OCI-LY7 (cell line): Measurements from ENCODE around the gene SDHC. TPM values are rescaled to one million over a fixed set of nuclear protein-coding genes. Genes with fewer than 3 reads are reported as not detected.

Experiments
- BruUV-seq: library from RNA; stranded (reverse); fragments of 400-500 nt; replicated peaks from 2 replicates; lab custom pipeline; 2021; lab: Mats Ljungman, UMichigan
- CTCF ChIA-PET: fragments of 300-600 bp; sonication (Branson Sonifier 250); formaldehyde crosslinking; loops from one replicate; lab custom pipeline; 2022; ENCODE audit warnings: antibody characterized with exemption; ENCODE audit not compliant: unreplicated experiment; lab: Charles Lee
- POLR2A ChIA-PET: fragments of 300-600 bp; sonication (Branson Sonifier 250); formaldehyde crosslinking; loops from one replicate; lab custom pipeline; 2022; ENCODE audit warnings: antibody characterized with exemption; lab: Charles Lee
- DNase-seq: peaks from one replicate; pipeline ENCODE4 v3.0.0-alpha.2; 2015; ENCODE audit warnings: low spot score
- H2AFZ ChIP-seq: fragments of 200-600 bp; sonication (generic), shearing (Covaris generic); 2 replicates; pipeline ENCODE4 v1.6.1; 2014; ENCODE audit warnings: mild to moderate bottlenecking, antibody characterized with exemption, low read length, moderate library complexity
- H3K27ac ChIP-seq: fragments of 200-600 bp; sonication (generic); 2 replicates; pipeline ENCODE4 v1.5.1; 2014; ENCODE audit warnings: mixed run types, low read depth, mild to moderate bottlenecking, moderate library complexity, low read length, inconsistent platforms; ENCODE audit not compliant: poor library complexity, severe bottlenecking
- H3K36me3 ChIP-seq: fragments of 200-600 bp; sonication (generic); 2 replicates; pipeline ENCODE4 v1.6.1; 2014; ENCODE audit warnings: mild to moderate bottlenecking, antibody characterized with exemption, low read length, moderate library complexity, mixed read lengths; ENCODE audit not compliant: insufficient read depth
- H3K4me1 ChIP-seq: fragments of 200-600 bp; sonication (generic); 2 replicates; pipeline ENCODE4 v1.5.1; 2014; ENCODE audit warnings: mild to moderate bottlenecking, low read length; ENCODE audit not compliant: insufficient read depth, poor library complexity, severe bottlenecking
- H3K4me2 ChIP-seq: fragments of 200-600 bp; sonication (generic); 2 replicates; pipeline ENCODE4 v1.6.1; 2014; ENCODE audit warnings: mild to moderate bottlenecking, low read length
- H3K4me3 ChIP-seq: fragments of 200-600 bp; sonication (generic); 2 replicates; pipeline ENCODE4 v1.5.1; 2014; ENCODE audit warnings: mild to moderate bottlenecking, low read depth, low read length; ENCODE audit not compliant: poor library complexity, severe bottlenecking
- H3K79me2 ChIP-seq: fragments of 200-600 bp; sonication (generic); 2 replicates; pipeline ENCODE4 v1.6.1; 2016; ENCODE audit warnings: low read depth, mild to moderate bottlenecking, low read length, moderate library complexity, mixed read lengths; ENCODE audit not compliant: insufficient read depth
- H3K9me2 ChIP-seq: fragments of 200-600 bp; sonication (generic); 2 replicates; pipeline ENCODE4 v1.6.1; 2016; ENCODE audit warnings: mild to moderate bottlenecking, low read length, mixed read lengths; ENCODE audit not compliant: insufficient read depth
- H3K9me3 ChIP-seq: fragments of 200-600 bp; sonication (generic); 2 replicates; pipeline ENCODE4 v1.6.1; 2014; ENCODE audit warnings: mild to moderate bottlenecking, mixed run types, low read length, mixed read lengths
- H4K20me1 ChIP-seq: fragments of 200-600 bp; sonication (generic); 2 replicates; pipeline ENCODE4 v1.6.1; 2014; ENCODE audit warnings: mild to moderate bottlenecking, antibody characterized with exemption, low read length, moderate library complexity, mixed read lengths; ENCODE audit not compliant: insufficient read depth
- EZH2phosphoT487 ChIP-seq: fragments of 200-600 bp; sonication (generic); IDR thresholded peaks from 2 replicates; pipeline ENCODE4 v1.6.1; 2018; ENCODE audit warnings: low read depth, borderline replicate concordance, mild to moderate bottlenecking, mixed run types, antibody characterized with exemption, low read length, moderate library complexity, mixed read lengths
- intact Hi-C: fragments of 100-400 bp; cut with micrococcal nuclease; formaldehyde crosslinking; loops from one replicate; pipeline ENCODE4 v1.10.0; 2022; ENCODE audit not compliant: unreplicated experiment
- total RNA-seq, 2 experiments: library from RNA; depleted of rRNA in 1 of 2; stranded (reverse); fragments of >200 nt in 1 of 2; shearing (Covaris generic) in 1 of 2; gene quantifications; 2 replicates each; pipeline ENCODE4 v1.2.3, GENCODE V29; 2014 to 2022
- TF ChIP-seq, protein P1 (sequence below): fragments of 200-600 bp; sonication (generic); conservative IDR thresholded peaks from 2 replicates; pipeline ENCODE4 v1.5.1; 2014; ENCODE audit warnings: mild to moderate bottlenecking, antibody characterized with exemption, low read length, moderate library complexity, mixed read lengths

Gene SDHC
- total RNA-seq, 2 experiments from 2014 or later = 20.6 to 175 TPM

DNA sequence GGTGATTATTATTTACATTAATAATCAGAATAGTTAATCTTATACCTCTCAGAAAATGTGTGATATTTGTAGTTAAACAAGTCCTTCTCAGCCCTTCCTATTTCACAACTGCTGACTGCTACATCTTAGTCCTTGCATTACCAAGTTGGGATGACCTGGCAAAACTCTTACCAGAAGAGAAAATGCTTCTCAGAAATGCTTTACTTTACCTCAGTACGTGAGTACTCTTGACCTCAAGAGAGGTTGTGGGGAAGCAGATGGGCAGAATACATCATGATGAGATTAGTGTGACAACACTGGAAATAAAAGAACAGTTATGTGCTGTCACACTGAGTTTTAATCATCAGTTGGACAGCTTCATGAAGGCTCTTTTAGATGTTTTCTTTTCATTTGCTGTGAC is 37.3 kb downstream of the SDHC start:
- intact Hi-C loops = no loop called here
- DNase-seq = no peak
- Histone ChIP-seq H3K36me3 (peaks cover 48% of the 10 kb centered on the region), H3K9me3 (no peaks in the 10 kb centered on the region), H3K27ac (no peak overlapping the region), H3K4me2 (no peak overlapping the region), H3K4me3 (no peak overlapping the region), H3K4me1 (no peaks in the 10 kb centered on the region), H4K20me1 (no peaks in the 10 kb centered on the region), H3K79me2 (no peaks in the 10 kb centered on the region), H3K9me2 (no peaks in the 10 kb centered on the region), H2AFZ (no peak overlapping the region)
- ChIA-PET CTCF (no interaction called here), POLR2A (interaction anchor here (0.6 to 1.0 kb wide), 2 partner anchors 111 to 970 kb away, joined by 3 to 9 read pairs; no protein-coding TSS in a partner anchor)
- no TSS peak for BruUV-seq
- TF ChIP-seq, protein P1, sequence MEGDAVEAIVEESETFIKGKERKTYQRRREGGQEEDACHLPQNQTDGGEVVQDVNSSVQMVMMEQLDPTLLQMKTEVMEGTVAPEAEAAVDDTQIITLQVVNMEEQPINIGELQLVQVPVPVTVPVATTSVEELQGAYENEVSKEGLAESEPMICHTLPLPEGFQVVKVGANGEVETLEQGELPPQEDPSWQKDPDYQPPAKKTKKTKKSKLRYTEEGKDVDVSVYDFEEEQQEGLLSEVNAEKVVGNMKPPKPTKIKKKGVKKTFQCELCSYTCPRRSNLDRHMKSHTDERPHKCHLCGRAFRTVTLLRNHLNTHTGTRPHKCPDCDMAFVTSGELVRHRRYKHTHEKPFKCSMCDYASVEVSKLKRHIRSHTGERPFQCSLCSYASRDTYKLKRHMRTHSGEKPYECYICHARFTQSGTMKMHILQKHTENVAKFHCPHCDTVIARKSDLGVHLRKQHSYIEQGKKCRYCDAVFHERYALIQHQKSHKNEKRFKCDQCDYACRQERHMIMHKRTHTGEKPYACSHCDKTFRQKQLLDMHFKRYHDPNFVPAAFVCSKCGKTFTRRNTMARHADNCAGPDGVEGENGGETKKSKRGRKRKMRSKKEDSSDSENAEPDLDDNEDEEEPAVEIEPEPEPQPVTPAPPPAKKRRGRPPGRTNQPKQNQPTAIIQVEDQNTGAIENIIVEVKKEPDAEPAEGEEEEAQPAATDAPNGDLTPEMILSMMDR = no peak
- no peak for TF ChIP-seq EZH2phosphoT487

DNA sequence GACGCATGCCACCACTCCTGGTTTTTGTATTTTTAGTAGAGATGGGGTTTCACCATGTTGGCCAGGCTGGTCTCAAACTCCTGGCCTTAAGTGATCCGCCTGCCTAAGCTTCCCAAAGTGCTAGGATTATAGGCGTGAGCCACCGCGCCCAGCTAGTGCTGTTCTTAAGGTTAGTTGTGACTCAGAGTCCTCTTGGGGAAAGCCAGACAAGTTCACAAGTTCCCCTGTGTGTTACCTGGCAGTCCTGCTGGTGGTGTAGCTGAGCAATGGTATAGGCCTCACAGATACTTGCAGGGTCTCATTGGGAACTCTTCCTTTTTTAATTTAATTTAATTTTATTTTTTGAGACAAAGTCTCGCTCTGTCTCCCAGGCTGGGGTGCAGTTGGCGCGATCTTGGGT is 42.9 kb downstream of the SDHC start:
- intact Hi-C loops = no loop called here
- Histone ChIP-seq H3K36me3 (peaks cover 58% of the 10 kb centered on the region), H3K9me3 (no peaks in the 10 kb centered on the region), H3K27ac (no peak overlapping the region), H3K79me2 (no peaks in the 10 kb centered on the region), H3K9me2 (no peaks in the 10 kb centered on the region), H3K4me2 (no peak overlapping the region), H2AFZ (no peak overlapping the region), H3K4me1 (no peaks in the 10 kb centered on the region), H4K20me1 (no peaks in the 10 kb centered on the region), H3K4me3 (no peak overlapping the region)
- DNase-seq = no peak
- CTCF ChIA-PET = no interaction called here
- BruUV-seq = no TSS peak
- POLR2A ChIA-PET = interaction anchor here (1.1 kb wide), 1 partner anchor 43 kb away, joined by 3 read pairs; the partner anchor contains the start of gene SDHC
- TF ChIP-seq, protein P1 = no peak
- no peak for TF ChIP-seq EZH2phosphoT487

DNA sequence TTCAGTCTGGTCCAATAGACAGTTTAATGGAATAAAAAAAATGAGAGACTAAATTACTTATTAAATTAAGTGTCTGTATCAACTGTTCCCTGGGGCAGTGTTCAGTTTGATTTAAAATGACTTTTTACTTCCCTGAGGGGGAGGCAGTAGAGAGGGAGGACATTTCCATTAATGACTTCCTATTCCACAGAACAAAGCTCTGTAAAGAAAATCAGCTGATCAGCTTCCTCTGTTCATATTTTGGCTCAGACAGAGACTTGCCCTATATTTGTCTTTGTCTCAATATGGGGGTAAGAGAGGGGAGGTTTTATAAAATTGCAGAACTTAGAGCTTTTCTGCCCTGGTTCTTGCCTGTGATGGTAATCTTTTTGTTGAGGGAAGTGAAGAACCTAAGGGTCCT is 45.1 kb downstream of the SDHC start:
- Histone ChIP-seq H3K36me3 (peaks cover 54% of the 10 kb centered on the region), H3K9me2 (no peaks in the 10 kb centered on the region), H3K4me2 (no peak overlapping the region), H3K4me3 (no peak overlapping the region), H2AFZ (no peak overlapping the region), H3K4me1 (no peaks in the 10 kb centered on the region), H4K20me1 (no peaks in the 10 kb centered on the region), H3K79me2 (no peaks in the 10 kb centered on the region), H3K27ac (no peak overlapping the region), H3K9me3 (no peaks in the 10 kb centered on the region)
- no peak for DNase-seq
- TF ChIP-seq, protein P1 = no peak
- TF ChIP-seq EZH2phosphoT487 = no peak
- BruUV-seq = no TSS peak
- POLR2A ChIA-PET = interaction anchor here (1.2 kb wide), 1 partner anchor 9 kb away, joined by 3 read pairs; no protein-coding TSS in a partner anchor
- CTCF ChIA-PET = no interaction called here
- intact Hi-C loops = no loop called here
